CD14-positive monocyte (primary cell): ENCODE measurements around the gene CENPX. TPM values are rescaled to one million over a fixed set of nuclear protein-coding genes. Genes with fewer than 3 reads are reported as not detected.
A peak's percentile ranks its signal among the peaks of the same experiment; 100 is the strongest.

Experiments
- DNase-seq, 3 donors: peaks; one replicate each; pipeline ENCODE4 v3.0.0-alpha.2; 2011 to 2022
- H2AFZ ChIP-seq: 2 replicates; pipeline ENCODE4 v1.6.0; 2012; ENCODE audit warnings: mild to moderate bottlenecking, low read depth, low read length, inconsistent platforms; ENCODE audit not compliant: insufficient read depth, poor library complexity, severe bottlenecking
- H3K27ac ChIP-seq, 2 donors: 1 replicate in 1 of 2; 2 replicates in 1 of 2; pipeline ENCODE4 v1.5.1; 2012 to 2013; ENCODE audit warnings: low read length in 2 of 2, control low read depth in 1 of 2, inconsistent platforms in 1 of 2, low read depth in 1 of 2, mild to moderate bottlenecking in 1 of 2
- H3K27me3 ChIP-seq, 2 donors: one replicate each; pipeline versions ENCODE4 v1.6.0 to v1.6.1; 2011 to 2013; ENCODE audit warnings: low read length in 2 of 2; ENCODE audit not compliant: control insufficient read depth in 2 of 2, insufficient read depth in 2 of 2
- H3K36me3 ChIP-seq, 2 donors: replicated peaks in 1 of 2; 1 replicate in 1 of 2; 2 replicates in 1 of 2; pipeline versions ENCODE4 v1.5.1 to v1.6.1; 2012 to 2013; ENCODE audit warnings: low read length in 2 of 2, control low read depth in 1 of 2, inconsistent platforms in 1 of 2, mild to moderate bottlenecking in 1 of 2; ENCODE audit not compliant: insufficient read depth in 2 of 2, control insufficient read depth in 1 of 2
- H3K4me1 ChIP-seq, 2 donors: 1 replicate in 1 of 2; 2 replicates in 1 of 2; pipeline versions ENCODE4 v1.5.1 to v1.6.1; 2012 to 2013; ENCODE audit warnings: low read length in 2 of 2, control low read depth in 1 of 2, inconsistent platforms in 1 of 2, mild to moderate bottlenecking in 1 of 2, moderate library complexity in 1 of 2; ENCODE audit not compliant: insufficient read depth in 2 of 2, control insufficient read depth in 1 of 2
- H3K4me2 ChIP-seq: replicated peaks from 2 replicates; pipeline ENCODE3; 2012; ENCODE audit warnings: low read length, moderate library complexity, mild to moderate bottlenecking; ENCODE audit not compliant: poor library complexity, severe bottlenecking; ENCODE audit errors: extremely low read depth
- H3K4me3 ChIP-seq, 3 experiments: fragments of 200-600 bp in 1 of 3; sonication (generic) in 1 of 3; replicated peaks in 1 of 3; 1 replicate in 2 of 3; 2 replicates in 1 of 3; pipeline ENCODE4 v1.5.1; 2011 to 2013; ENCODE audit warnings: low read length in 3 of 3, mild to moderate bottlenecking in 3 of 3, control low read depth in 2 of 3, low read depth in 2 of 3, inconsistent platforms in 1 of 3, moderate library complexity in 1 of 3
- H3K79me2 ChIP-seq: 2 replicates; pipeline ENCODE4 v1.6.0; 2012; ENCODE audit warnings: mild to moderate bottlenecking, control low read depth, inconsistent platforms, low read length, moderate library complexity; ENCODE audit not compliant: insufficient read depth
- H3K9ac ChIP-seq: 2 replicates; pipeline ENCODE4 v1.6.0; 2017; ENCODE audit warnings: low read length, mild to moderate bottlenecking; ENCODE audit not compliant: insufficient read depth, poor library complexity, severe bottlenecking
- H3K9me3 ChIP-seq, 2 donors: replicated peaks in 1 of 2; 1 replicate in 1 of 2; 2 replicates in 1 of 2; pipeline versions ENCODE4 v1.5.1 to v1.6.1; 2012 to 2013; ENCODE audit warnings: low read length in 2 of 2, control low read depth in 1 of 2; ENCODE audit not compliant: control insufficient read depth in 1 of 2, insufficient read depth in 1 of 2
- H4K20me1 ChIP-seq: 2 replicates; pipeline ENCODE4 v1.6.0; 2012; ENCODE audit warnings: mild to moderate bottlenecking, low read length, control low read depth, moderate library complexity; ENCODE audit not compliant: insufficient read depth
- H3K27ac Mint-ChIP-seq, 7 donors: one replicate each; pipeline ENCODE4 v1.8.0; 2020; ENCODE audit warnings: mild to moderate bottlenecking in 7 of 7, mixed read lengths in 7 of 7, moderate library complexity in 6 of 7, inconsistent platforms in 2 of 7
- H3K27me3 Mint-ChIP-seq, 3 donors: one replicate each; pipeline ENCODE4 v1.8.0; 2021 to 2022; ENCODE audit warnings: low read depth in 3 of 3, mild to moderate bottlenecking in 3 of 3, mixed read lengths in 3 of 3, moderate library complexity in 3 of 3, inconsistent platforms in 1 of 3
- H3K36me3 Mint-ChIP-seq, 2 donors: one replicate each; pipeline ENCODE4 v1.8.0; 2020; ENCODE audit warnings: mixed read lengths in 2 of 2, inconsistent platforms in 1 of 2, mild to moderate bottlenecking in 1 of 2
- H3K4me1 Mint-ChIP-seq: one replicate; pipeline ENCODE4 v1.8.0; 2020; ENCODE audit warnings: mild to moderate bottlenecking, mixed read lengths
- H3K4me3 Mint-ChIP-seq, 2 donors: one replicate each; pipeline ENCODE4 v1.8.0; 2020; ENCODE audit warnings: mild to moderate bottlenecking in 2 of 2, mixed read lengths in 2 of 2, moderate library complexity in 1 of 2
- H3K9me3 Mint-ChIP-seq, 7 donors: one replicate each; pipeline ENCODE4 v1.8.0; 2020 to 2022; ENCODE audit warnings: mixed read lengths in 7 of 7, mild to moderate bottlenecking in 6 of 7, moderate library complexity in 6 of 7, inconsistent platforms in 2 of 7
- WGBS: methylation state at CpG from one replicate; pipeline ENCODE4 v1.1.5; 2013; ENCODE audit warnings: missing lambda C conversion rate; ENCODE audit not compliant: insufficient coverage; 5-methylcytosine and 5-hydroxymethylcytosine counted together
- intact Hi-C, 2 donors: fragments of 100-400 bp; cut with micrococcal nuclease; formaldehyde crosslinking; loops; one replicate each; pipeline versions ENCODE4 v1.15.0 to v1.15.1; 2023
- polyA plus RNA-seq, 3 donors: library from polyadenylated mRNA; depleted of rRNA in 1 of 3; unstranded in 2 of 3; stranded (reverse) in 1 of 3; fragments of 300-500 nt in 2 of 3; fragments of >200 nt in 1 of 3; fragmentation: Illumina TruSeq in 2 of 3; gene quantifications; 1 replicate in 2 of 3; 2 replicates in 1 of 3; pipeline ENCODE4 v1.2.3, GENCODE V29; 2012 to 2021
- TF ChIP-seq, protein P1 (sequence below): fragments of 200-600 bp; IDR thresholded peaks from one replicate; pipeline ENCODE4 v1.8.0; 2022; ENCODE audit warnings: antibody characterized with exemption, mild to moderate bottlenecking

Gene CENPX
- polyA plus RNA-seq, 3 donors, result 47.7 to 57.0 (median 55.9) TPM

DNA sequence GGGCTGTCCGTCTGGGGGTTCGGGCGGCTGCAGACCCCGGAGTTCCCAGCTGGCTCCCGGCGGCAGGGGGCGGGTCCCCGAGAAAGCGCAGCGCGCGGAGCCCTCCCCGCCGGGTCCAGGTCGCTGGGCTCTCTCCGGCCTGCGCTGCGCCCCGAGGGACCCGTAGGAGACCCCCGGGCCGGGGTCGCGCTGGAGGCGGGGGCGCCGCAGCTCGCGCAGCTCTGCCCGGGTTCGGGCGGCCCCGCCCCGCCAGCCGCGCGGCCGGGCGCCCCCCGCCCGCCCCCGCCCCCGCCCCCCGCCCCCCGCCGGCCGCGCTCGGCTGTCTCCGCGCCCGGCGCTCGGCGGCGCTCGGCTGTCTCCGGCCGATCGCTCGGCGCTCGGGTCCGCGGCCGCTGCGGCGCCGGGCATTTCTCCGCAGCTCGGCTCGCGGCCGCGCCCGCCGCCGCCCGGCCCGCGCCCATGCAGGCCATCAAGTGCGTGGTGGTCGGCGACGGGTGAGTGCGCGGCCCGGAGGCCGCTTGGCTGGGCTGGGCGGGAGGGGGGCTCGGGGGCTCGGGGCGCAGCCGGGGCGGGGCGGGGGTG is 8.7 kb upstream of the CENPX start, which contains the start of gene RAC3:
Gene RAC3 (plus strand): TSS at position 376 of the 582 bp plus-strand sequence. CDS start 84 bp downstream, at position 460.
- H3K27me3 Mint-ChIP-seq, result peaks cover 11 to 25% (median 13%) of the 10 kb centered on the region in 3 donors
- Histone ChIP-seq H3K4me1 (peaks cover 23 to 37% of the 10 kb centered on the region in 2 donors), H2AFZ (peak within 1 kb of the TSS; percentile 73), H3K36me3 (peaks cover 0 to 11% of the 10 kb centered on the region in 2 donors), H3K27ac (no peak within 1 kb of the TSS), H3K9me3 (no peaks in the 10 kb centered on the region), H3K4me2 (peak within 1 kb of the TSS; percentile 92), H3K79me2 (peaks cover 3% of the 10 kb centered on the region), H3K4me3 (peak within 1 kb of the TSS; percentile 30 to 76 (median 34)), H3K27me3 (peaks cover 6 to 10% of the 10 kb centered on the region in 2 donors), H4K20me1 (peaks cover 10% of the 10 kb centered on the region), H3K9ac (peak within 1 kb of the TSS; percentile 32)
- H3K4me3 Mint-ChIP-seq, result peak within 1 kb of the TSS; percentile 82 to 90
- DNase-seq, result no peak
- TF ChIP-seq, protein P1, sequence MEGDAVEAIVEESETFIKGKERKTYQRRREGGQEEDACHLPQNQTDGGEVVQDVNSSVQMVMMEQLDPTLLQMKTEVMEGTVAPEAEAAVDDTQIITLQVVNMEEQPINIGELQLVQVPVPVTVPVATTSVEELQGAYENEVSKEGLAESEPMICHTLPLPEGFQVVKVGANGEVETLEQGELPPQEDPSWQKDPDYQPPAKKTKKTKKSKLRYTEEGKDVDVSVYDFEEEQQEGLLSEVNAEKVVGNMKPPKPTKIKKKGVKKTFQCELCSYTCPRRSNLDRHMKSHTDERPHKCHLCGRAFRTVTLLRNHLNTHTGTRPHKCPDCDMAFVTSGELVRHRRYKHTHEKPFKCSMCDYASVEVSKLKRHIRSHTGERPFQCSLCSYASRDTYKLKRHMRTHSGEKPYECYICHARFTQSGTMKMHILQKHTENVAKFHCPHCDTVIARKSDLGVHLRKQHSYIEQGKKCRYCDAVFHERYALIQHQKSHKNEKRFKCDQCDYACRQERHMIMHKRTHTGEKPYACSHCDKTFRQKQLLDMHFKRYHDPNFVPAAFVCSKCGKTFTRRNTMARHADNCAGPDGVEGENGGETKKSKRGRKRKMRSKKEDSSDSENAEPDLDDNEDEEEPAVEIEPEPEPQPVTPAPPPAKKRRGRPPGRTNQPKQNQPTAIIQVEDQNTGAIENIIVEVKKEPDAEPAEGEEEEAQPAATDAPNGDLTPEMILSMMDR, result no peak
- H3K27ac Mint-ChIP-seq, result peak within 1 kb of the TSS in 1 of 7 donors; percentile 50
- peaks cover 18 to 44% of the 10 kb centered on the region in 2 donors for H3K36me3 Mint-ChIP-seq
- H3K4me1 Mint-ChIP-seq, result peaks cover 14% of the 10 kb centered on the region
- intact Hi-C loops, result loop anchor here (2.0 to 10.0 kb wide), 5 partner anchors 63 to 423 kb away; partner anchors contain the start of genes CYBC1 (in 1 of the 2), FASN (in 1 of the 2) and NARF (in 1 of the 2)
- H3K9me3 Mint-ChIP-seq, result peaks cover 0 to 5% (median 0%) of the 10 kb centered on the region in 7 donors
- under 1% methylated on average over 94 of the region's 96 CpGs for WGBS

DNA sequence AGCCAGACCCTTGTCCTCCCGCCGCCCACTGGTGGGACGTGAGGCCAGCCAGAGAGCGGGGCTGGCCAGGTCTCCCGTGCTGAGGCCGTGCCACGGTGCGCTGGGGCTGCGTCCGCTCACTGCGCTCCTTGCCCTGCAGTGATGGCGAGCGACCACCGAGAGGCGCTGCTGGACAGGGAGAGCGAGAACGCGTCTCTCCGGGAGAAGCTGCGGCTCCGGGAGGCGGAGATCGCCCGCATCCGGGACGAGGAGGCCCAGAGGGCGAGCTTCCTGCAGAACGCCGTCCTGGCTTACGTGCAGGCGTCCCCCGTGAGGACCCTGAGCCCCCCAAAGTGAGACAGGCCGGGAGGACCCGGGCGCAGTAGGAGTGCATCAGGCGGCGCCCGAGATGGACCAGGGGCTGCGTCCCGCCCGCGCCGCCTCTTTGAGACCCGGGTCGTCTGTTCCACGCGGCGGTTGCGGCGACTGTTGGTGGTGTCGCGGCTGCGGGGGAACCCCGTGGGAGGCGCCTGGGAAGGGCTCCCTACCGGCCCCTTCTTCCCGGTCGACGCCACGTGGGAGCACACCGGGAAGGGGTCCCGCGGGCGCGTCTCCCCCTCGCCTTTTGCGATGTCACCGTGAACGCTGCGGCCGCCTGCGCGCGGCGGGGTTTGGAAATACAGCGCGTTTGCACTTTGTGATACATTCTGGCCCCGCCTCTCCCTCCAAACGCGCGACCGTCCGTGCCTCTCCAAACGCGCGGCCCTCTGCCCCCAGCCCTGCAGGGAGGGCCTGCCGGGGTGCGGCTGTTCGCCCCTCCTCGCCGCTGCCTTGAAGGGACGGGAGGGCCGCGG is 8.0 kb upstream of the CENPX start:
- peaks cover 18 to 33% of the 10 kb centered on the region in 2 donors for H3K4me1 ChIP-seq
- no peak overlapping the region for H3K27ac ChIP-seq
- intact Hi-C loops, result loop anchor here (2.0 to 10.0 kb wide), 5 partner anchors 64 to 424 kb away; partner anchors contain the start of genes CYBC1 (in 1 of the 2), FASN (in 1 of the 2) and NARF (in 1 of the 2)
- H3K27me3 ChIP-seq, result peaks cover 6 to 10% of the 10 kb centered on the region in 2 donors
- no peaks in the 10 kb centered on the region for H3K79me2 ChIP-seq
- H3K9me3 ChIP-seq, result no peaks in the 10 kb centered on the region
- TF ChIP-seq, protein P1, result peak; percentile 99
- H3K9me3 Mint-ChIP-seq, result peaks cover 0 to 5% (median 0%) of the 10 kb centered on the region in 7 donors
- H3K4me1 Mint-ChIP-seq, result peaks cover 13% of the 10 kb centered on the region
- H2AFZ ChIP-seq, result peak overlapping the region; percentile 73
- peak overlapping the region; percentile 30 to 76 (median 34) for H3K4me3 ChIP-seq
- under 1% methylated on average over 94 of the region's 94 CpGs for WGBS
- peak overlapping the region in 1 of 7 donors; percentile 50 for H3K27ac Mint-ChIP-seq
- H4K20me1 ChIP-seq, result peaks cover 5% of the 10 kb centered on the region
- peak overlapping the region; percentile 32 for H3K9ac ChIP-seq
- H3K36me3 Mint-ChIP-seq, result peaks cover 19 to 50% of the 10 kb centered on the region in 2 donors
- peaks cover 11 to 25% (median 13%) of the 10 kb centered on the region in 3 donors for H3K27me3 Mint-ChIP-seq
- peak overlapping the region; percentile 82 to 90 for H3K4me3 Mint-ChIP-seq
- peak overlapping the region; percentile 92 for H3K4me2 ChIP-seq
- DNase-seq, result peak; percentile 68 to 76 (median 73)
- H3K36me3 ChIP-seq, result peaks cover 0 to 6% of the 10 kb centered on the region in 2 donors
